HEK293 (cell line): ENCODE measurements around the gene NFIB.
A peak's percentile ranks its signal among the peaks of the same experiment; 100 is the strongest.

Source experiments
- CTCF ChIA-PET: fragments of 350-600 bp; formaldehyde crosslinking; extraction: SDS; loops from one replicate; lab custom pipeline; 2021; ENCODE audit warnings: antibody characterized with exemption; lab: Yijun Ruan, JAX
- POLR2A ChIA-PET: fragments of 300-600 bp; formaldehyde crosslinking; extraction: SDS; loops from one replicate; lab custom pipeline; 2020; ENCODE audit warnings: antibody characterized with exemption, inconsistent platforms; lab: Yijun Ruan, JAX
- H3K27ac ChIP-seq: fragments of 200-500 bp; sonication (Bioruptor generic); 2 replicates; pipeline ENCODE4 v1.5.1; 2014; ENCODE audit warnings: low read depth, low read length, control low read depth, inconsistent platforms; ENCODE audit errors: extremely low read depth
- H3K36me3 ChIP-seq, 2 experiments: fragments of 200-500 bp in 1 of 2; sonication (Bioruptor generic) in 1 of 2; 1 replicate in 1 of 2; 2 replicates in 1 of 2; pipeline ENCODE4 v1.5.1; 2014 to 2017; ENCODE audit warnings: inconsistent platforms in 2 of 2, low read length in 2 of 2; ENCODE audit not compliant: control insufficient read depth in 2 of 2, insufficient read depth in 1 of 2
- H3K4me1 ChIP-seq: fragments of 200-500 bp; sonication (Bioruptor generic); 2 replicates; pipeline ENCODE4 v1.5.1; 2014; ENCODE audit warnings: mild to moderate bottlenecking, low read length, inconsistent platforms; ENCODE audit not compliant: control insufficient read depth, insufficient read depth
- H3K4me3 ChIP-seq: 2 replicates; pipeline ENCODE4 v1.5.1; 2011; ENCODE audit warnings: low read depth, mild to moderate bottlenecking, control low read depth, low read length, moderate library complexity
- H3K9me3 ChIP-seq: fragments of 200-500 bp; sonication (Bioruptor generic); 2 replicates; pipeline ENCODE4 v1.5.1; 2014; ENCODE audit warnings: low read depth, low read length, inconsistent platforms; ENCODE audit not compliant: control insufficient read depth, insufficient read depth
- ATF2 ChIP-seq: fragments of 450-650 bp; formaldehyde crosslinking; IDR thresholded peaks from 2 replicates; pipeline ENCODE4 v1.5.1; 2016; ENCODE audit warnings: missing biosample characterization, missing genetic modification characterization, low read depth
- ELK4 ChIP-seq: IDR thresholded peaks from 2 replicates; pipeline ENCODE4 v1.6.1; 2011; ENCODE audit warnings: mild to moderate bottlenecking, low read depth, low read length, borderline replicate concordance
- GFI1B ChIP-seq: fragments of 450-650 bp; formaldehyde crosslinking; IDR thresholded peaks from 2 replicates; pipeline ENCODE4 v1.5.1; 2016; ENCODE audit warnings: missing biosample characterization, missing genetic modification characterization
- KLF16 ChIP-seq: fragments of 450-650 bp; formaldehyde crosslinking; IDR thresholded peaks from 2 replicates; pipeline ENCODE4 v1.5.1; 2017; ENCODE audit warnings: missing biosample characterization, missing genetic modification characterization
- KLF8 ChIP-seq: fragments of 450-650 bp; formaldehyde crosslinking; IDR thresholded peaks from 2 replicates; pipeline ENCODE4 v1.5.1; 2016; ENCODE audit warnings: missing biosample characterization, missing genetic modification characterization
- ZBTB8A ChIP-seq: fragments of 450-650 bp; formaldehyde crosslinking; IDR thresholded peaks from 2 replicates; pipeline ENCODE4 v1.5.1; 2016; ENCODE audit warnings: missing biosample characterization, missing genetic modification characterization
- ZNF114 ChIP-seq: fragments of 450-650 bp; formaldehyde crosslinking; IDR thresholded peaks from 2 replicates; pipeline ENCODE4 v1.5.0; 2017; ENCODE audit warnings: missing biosample characterization, missing genetic modification characterization
- ZNF175 ChIP-seq: fragments of 450-650 bp; formaldehyde crosslinking; IDR thresholded peaks from 2 replicates; pipeline ENCODE4 v1.5.1; 2016; ENCODE audit warnings: missing biosample characterization, missing genetic modification characterization
- ZNF18 ChIP-seq: fragments of 450-650 bp; formaldehyde crosslinking; IDR thresholded peaks from 2 replicates; pipeline ENCODE4 v1.5.1; 2016; ENCODE audit warnings: missing biosample characterization, missing genetic modification characterization
- ZNF239 ChIP-seq: fragments of 450-650 bp; formaldehyde crosslinking; IDR thresholded peaks from 2 replicates; pipeline ENCODE4 v1.5.1; 2016; ENCODE audit warnings: missing biosample characterization, missing genetic modification characterization
- ZNF280D ChIP-seq: fragments of 450-650 bp; formaldehyde crosslinking; IDR thresholded peaks from 2 replicates; pipeline ENCODE4 v1.5.1; 2016; ENCODE audit warnings: missing biosample characterization, missing genetic modification characterization
- ZNF311 ChIP-seq: fragments of 450-650 bp; formaldehyde crosslinking; IDR thresholded peaks from 2 replicates; pipeline ENCODE4 v1.5.1; 2017; ENCODE audit warnings: missing biosample characterization, missing genetic modification characterization, borderline replicate concordance
- ZNF391 ChIP-seq: fragments of 450-650 bp; formaldehyde crosslinking; IDR thresholded peaks from 2 replicates; pipeline ENCODE4 v1.5.1; 2016; ENCODE audit warnings: low read depth, missing biosample characterization, missing genetic modification characterization, borderline replicate concordance
- ZNF544 ChIP-seq: fragments of 450-650 bp; formaldehyde crosslinking; IDR thresholded peaks from 2 replicates; pipeline ENCODE4 v1.5.0; 2017; ENCODE audit warnings: missing biosample characterization, missing genetic modification characterization
- ZNF555 ChIP-seq: fragments of 450-650 bp; formaldehyde crosslinking; conservative IDR thresholded peaks from 2 replicates; pipeline ENCODE4 v1.5.1; 2017; ENCODE audit warnings: missing biosample characterization, mild to moderate bottlenecking, missing genetic modification characterization, inconsistent platforms
- ZNF701 ChIP-seq: fragments of 450-650 bp; formaldehyde crosslinking; IDR thresholded peaks from 2 replicates; pipeline ENCODE4 v1.5.1; 2016; ENCODE audit warnings: missing biosample characterization, missing genetic modification characterization

NFIB gene

GRCh38 chr9:14096258-14096922 lies 217.6 kb downstream of the NFIB start (continued):
- TF ChIP-seq KLF16 (no peak), ATF2 (tag by site-specific recombination) (peak; percentile 89), ZNF280D (tag by site-specific recombination) (no peak), ZNF701 (tag by site-specific recombination) (no peak), ZNF391 (tag by site-specific recombination) (peak; percentile 88; the same call in 1 of the 2 replicates), ZNF18 (tag by site-specific recombination) (peak; percentile 81), GFI1B (tag by site-specific recombination) (peak; percentile 73), ZNF175 (tag by site-specific recombination) (no peak), ZNF544 (tag by site-specific recombination) (no peak)

GRCh38 chr9:14095277-14095676 lies 218.7 kb downstream of the NFIB start:
- no peaks in the 10 kb centered on the region for H3K9me3 ChIP-seq
- H3K36me3 ChIP-seq: no peaks in the 10 kb centered on the region
- peaks cover 23% of the 10 kb centered on the region for H3K4me1 ChIP-seq
- no peak for TF ChIP-seq ZNF555
- no peak for TF ChIP-seq KLF8 (tag by site-specific recombination)
- TF ChIP-seq ZNF114 (tag by site-specific recombination): no peak
- TF ChIP-seq ELK4: no peak
- TF ChIP-seq ZNF239: no peak
- H3K27ac ChIP-seq: no peak overlapping the region
- ChIA-PET POLR2A (no interaction called here), CTCF (interaction anchor here (0.6 kb wide), 1 partner anchor 435 kb away, joined by 4 read pairs; no protein-coding TSS in a partner anchor)
- H3K4me3 ChIP-seq: no peak overlapping the region

- POLR2A ChIA-PET: no interaction called here
- no peak for TF ChIP-seq ZBTB8A (tag by site-specific recombination)
- no peak for TF ChIP-seq ZNF311 (tag by site-specific recombination)
Measured at GRCh38 chr9:14094491-14094890, 219.4 kb downstream of the NFIB start.

More at GRCh38 chr9:14094491-14094890, 219.4 kb downstream of the NFIB start:
- CTCF ChIA-PET: interaction anchor here (0.6 kb wide), 1 partner anchor 434 kb away, joined by 4 read pairs; no protein-coding TSS in a partner anchor
- Histone ChIP-seq H3K4me1 (peaks cover 23% of the 10 kb centered on the region), H3K27ac (no peak overlapping the region), H3K9me3 (no peaks in the 10 kb centered on the region), H3K4me3 (no peak overlapping the region), H3K36me3 (no peaks in the 10 kb centered on the region)
